Muscle of leg (tissue), 11 donors: ENCODE results near the gene KBTBD2. TPM values are rescaled to one million over a fixed set of nuclear protein-coding genes. Genes with fewer than 3 reads are reported as not detected.
A peak's percentile ranks its signal among the peaks of the same experiment; 100 is the strongest.

Experiments used
- DNase-seq: peaks from one replicate; pipeline ENCODE4 v3.0.0; 2013
- H3K27ac ChIP-seq: one replicate; pipeline ENCODE4 v1.5.1; 2013; ENCODE audit warnings: mild to moderate bottlenecking, low read length, control low read depth
- H3K27me3 ChIP-seq: one replicate; pipeline ENCODE4 v1.6.1; 2013; ENCODE audit warnings: low read length; ENCODE audit not compliant: control insufficient read depth, insufficient read depth
- H3K36me3 ChIP-seq: one replicate; pipeline ENCODE4 v1.6.1; 2013; ENCODE audit warnings: low read length; ENCODE audit not compliant: control insufficient read depth, insufficient read depth
- H3K4me1 ChIP-seq: one replicate; pipeline ENCODE4 v1.6.1; 2013; ENCODE audit warnings: low read length; ENCODE audit not compliant: control insufficient read depth, insufficient read depth
- H3K4me3 ChIP-seq: one replicate; pipeline ENCODE4 v1.5.1; 2013; ENCODE audit warnings: low read length, control low read depth
- H3K9me3 ChIP-seq: replicated peaks from 2 replicates; pipeline ENCODE4 v1.6.1; 2013; ENCODE audit warnings: low read depth, low read length; ENCODE audit not compliant: control insufficient read depth
- WGBS: methylation state at CpG from one replicate; pipeline ENCODE4 v1.1.5; 2013; ENCODE audit warnings: missing lambda C conversion rate; ENCODE audit not compliant: insufficient coverage; 5-methylcytosine and 5-hydroxymethylcytosine counted together
- polyA plus RNA-seq, 8 donors: library from polyadenylated mRNA; unstranded; fragments of 120-200 nt; gene quantifications; one replicate each; pipeline versions ENCODE4 v1.2.1 to v1.2.3, GENCODE V29; 2013; ENCODE audit warnings: inconsistent platforms in 1 of 8, low replicate concordance in 1 of 8; ENCODE audit not compliant: insufficient read length in 8 of 8, insufficient read depth in 1 of 8
- total RNA-seq: library from RNA; stranded (reverse); fragments of 120-200 nt; gene quantifications from one replicate; pipeline ENCODE4 v1.2.4, GENCODE V29; 2013

The KBTBD2 gene
- total and polyA plus RNA-seq, 9 donors = 32.2 to 39.8 (median 35.2) TPM

DNA sequence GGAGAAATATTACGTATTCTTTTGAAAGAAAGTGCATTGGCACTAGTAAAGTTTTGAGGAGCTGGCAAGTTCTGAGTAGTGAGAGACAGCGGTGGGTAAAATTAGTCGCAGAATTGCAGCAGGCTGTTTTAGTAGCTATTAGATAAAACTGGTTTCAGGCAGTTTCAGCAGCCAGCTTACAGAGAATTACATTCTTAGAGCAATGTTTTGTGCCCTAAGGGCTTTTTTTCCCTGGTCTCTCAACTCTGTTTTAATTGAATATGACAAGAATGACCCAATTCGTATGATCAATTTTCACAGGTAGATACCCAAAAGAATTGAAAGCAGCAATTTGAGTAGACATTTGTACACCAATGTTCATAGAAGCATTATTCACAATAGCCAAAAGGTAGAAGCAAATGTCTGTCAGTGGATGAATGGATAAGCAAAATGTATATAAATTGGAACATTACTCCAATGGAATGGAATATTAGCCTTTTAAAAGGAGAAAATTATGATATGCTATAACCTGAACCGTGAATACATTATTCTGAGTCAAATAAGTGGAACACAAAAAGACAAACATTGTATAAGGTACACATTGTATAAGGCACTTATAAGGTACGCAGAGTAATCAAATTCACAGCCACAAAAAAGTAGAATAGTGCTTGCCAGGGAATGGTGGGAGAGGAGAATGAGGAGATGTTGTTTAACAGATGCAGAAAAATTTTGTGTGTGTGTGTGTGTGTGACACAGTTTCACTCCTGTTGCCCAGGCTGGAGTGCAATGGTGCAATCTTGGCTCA lies 5.2 kb upstream of the KBTBD2 start:
- no peak overlapping the region for H3K4me3 ChIP-seq
- 85% methylated on average over 2 of the region's 6 CpGs for WGBS
- H3K27me3 ChIP-seq = no peaks in the 10 kb centered on the region
- H3K27ac ChIP-seq = no peak overlapping the region
- H3K36me3 ChIP-seq = no peaks in the 10 kb centered on the region
- H3K9me3 ChIP-seq = no peaks in the 10 kb centered on the region
- DNase-seq = no peak
- H3K4me1 ChIP-seq = peaks cover 17% of the 10 kb centered on the region

DNA sequence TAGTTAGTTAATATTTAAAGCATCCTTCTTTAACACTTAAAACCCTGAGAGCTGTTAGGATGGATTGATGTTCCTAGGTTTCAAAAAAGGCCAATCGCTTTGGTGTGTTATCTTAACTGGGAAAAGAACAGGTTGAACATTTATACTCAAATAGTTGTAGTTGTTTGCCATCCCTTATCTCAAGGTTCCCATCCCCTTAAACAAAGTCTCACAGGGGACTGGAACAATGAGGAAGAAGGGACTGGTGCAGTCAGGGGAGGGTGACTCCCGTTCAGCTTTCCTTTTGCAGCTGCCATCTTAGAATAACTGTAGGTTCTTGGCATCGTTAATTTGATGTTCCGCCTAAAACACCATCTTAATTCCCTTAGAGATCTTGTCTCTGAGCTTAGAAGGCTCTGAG lies 2.6 kb upstream of the KBTBD2 start:
- Histone ChIP-seq H3K4me1 (peaks cover 19% of the 10 kb centered on the region), H3K4me3 (no peak overlapping the region), H3K36me3 (no peaks in the 10 kb centered on the region), H3K9me3 (no peaks in the 10 kb centered on the region), H3K27ac (peak overlapping the region; percentile 99), H3K27me3 (no peaks in the 10 kb centered on the region)
- WGBS = 92% methylated on average over 2 of the region's 4 CpGs
- no peak for DNase-seq

DNA sequence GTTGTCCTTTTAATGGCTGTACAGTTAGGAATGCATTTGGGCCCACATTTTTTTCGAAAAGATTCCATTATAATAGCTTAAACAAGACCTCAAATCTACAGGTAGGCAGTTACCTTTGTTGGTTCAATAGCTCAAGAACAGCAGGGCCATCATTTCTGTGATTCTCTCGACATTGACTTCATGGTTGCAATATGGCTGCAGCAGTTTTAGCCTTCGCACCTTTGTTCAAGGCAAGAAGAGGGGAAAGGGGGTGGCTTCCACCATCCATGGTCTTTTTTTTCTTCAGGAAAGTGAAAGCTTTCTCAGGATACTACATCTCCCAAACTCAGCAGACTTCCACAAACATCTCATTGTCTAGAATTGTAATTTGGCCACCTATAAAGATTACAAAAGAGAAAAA lies 2.2 kb upstream of the KBTBD2 start:
- Histone ChIP-seq H3K4me3 (no peak overlapping the region), H3K36me3 (no peaks in the 10 kb centered on the region), H3K4me1 (peaks cover 19% of the 10 kb centered on the region), H3K9me3 (no peaks in the 10 kb centered on the region), H3K27me3 (no peaks in the 10 kb centered on the region), H3K27ac (peak overlapping the region; percentile 99)
- WGBS = no CpG with 5 or more reads among the region's 3 CpGs
- DNase-seq = no peak

DNA sequence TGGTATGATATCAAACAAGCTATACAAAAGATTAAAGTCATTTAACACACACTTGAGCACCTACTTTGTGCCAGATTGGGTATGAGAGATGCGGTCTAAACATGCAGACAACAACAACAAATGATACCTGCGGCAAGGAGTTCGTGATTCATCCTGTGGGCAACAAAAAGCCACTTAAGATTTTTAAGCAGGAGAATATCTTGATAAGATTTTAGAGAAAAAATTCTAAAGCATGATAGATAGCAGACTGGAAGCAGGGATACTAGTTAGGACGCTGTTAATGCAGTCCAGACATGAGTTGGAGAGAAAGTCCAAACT lies 1.6 kb upstream of the KBTBD2 start:
- WGBS = 75% methylated on average over 1 of the region's 4 CpGs
- Histone ChIP-seq H3K9me3 (no peaks in the 10 kb centered on the region), H3K4me1 (peaks cover 19% of the 10 kb centered on the region), H3K4me3 (peak overlapping the region; percentile 64), H3K27me3 (no peaks in the 10 kb centered on the region), H3K27ac (peak overlapping the region; percentile 99), H3K36me3 (no peaks in the 10 kb centered on the region)
- no peak for DNase-seq

DNA sequence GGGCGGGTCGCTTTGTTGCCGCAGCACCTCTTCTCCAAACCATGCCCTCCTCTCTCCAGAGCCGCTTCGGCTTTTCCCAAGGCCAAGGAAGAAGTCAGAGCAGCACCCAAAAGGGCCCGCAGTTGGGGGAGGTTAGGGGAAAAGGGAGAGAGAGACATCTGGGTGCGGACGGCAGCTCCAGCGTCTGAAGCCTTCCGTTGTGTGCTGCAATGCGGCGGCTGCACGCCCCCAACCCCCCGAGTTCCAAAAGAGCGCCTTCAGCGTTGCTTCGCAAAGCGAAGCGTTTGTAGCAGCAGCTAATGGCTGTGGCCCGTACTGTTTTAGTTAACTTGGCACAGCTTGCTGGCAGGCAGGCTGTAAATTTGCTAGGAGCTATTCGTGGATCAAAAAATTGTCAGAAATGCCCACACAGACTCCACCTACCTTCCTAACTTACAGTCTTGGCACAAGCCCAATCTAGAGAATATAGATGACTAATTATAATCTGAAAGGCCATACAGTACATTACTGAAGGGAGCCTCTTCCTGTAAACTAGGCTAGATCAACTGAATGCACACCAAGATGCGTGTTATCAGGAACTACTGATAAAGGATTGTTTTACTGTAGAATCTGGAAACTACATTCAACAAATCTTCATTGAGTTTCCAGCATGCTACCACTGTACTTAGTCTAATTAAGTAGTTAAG lies 1.1 kb upstream of the KBTBD2 start:
- H3K27me3 ChIP-seq = no peaks in the 10 kb centered on the region
- DNase-seq = peak; percentile 82
- peak overlapping the region; percentile 64 for H3K4me3 ChIP-seq
- WGBS = 1% methylated on average over 14 of the region's 22 CpGs
- H3K4me1 ChIP-seq = peaks cover 19% of the 10 kb centered on the region
- H3K36me3 ChIP-seq = no peaks in the 10 kb centered on the region
- H3K9me3 ChIP-seq = no peaks in the 10 kb centered on the region
- H3K27ac ChIP-seq = peak overlapping the region; percentile 99

DNA sequence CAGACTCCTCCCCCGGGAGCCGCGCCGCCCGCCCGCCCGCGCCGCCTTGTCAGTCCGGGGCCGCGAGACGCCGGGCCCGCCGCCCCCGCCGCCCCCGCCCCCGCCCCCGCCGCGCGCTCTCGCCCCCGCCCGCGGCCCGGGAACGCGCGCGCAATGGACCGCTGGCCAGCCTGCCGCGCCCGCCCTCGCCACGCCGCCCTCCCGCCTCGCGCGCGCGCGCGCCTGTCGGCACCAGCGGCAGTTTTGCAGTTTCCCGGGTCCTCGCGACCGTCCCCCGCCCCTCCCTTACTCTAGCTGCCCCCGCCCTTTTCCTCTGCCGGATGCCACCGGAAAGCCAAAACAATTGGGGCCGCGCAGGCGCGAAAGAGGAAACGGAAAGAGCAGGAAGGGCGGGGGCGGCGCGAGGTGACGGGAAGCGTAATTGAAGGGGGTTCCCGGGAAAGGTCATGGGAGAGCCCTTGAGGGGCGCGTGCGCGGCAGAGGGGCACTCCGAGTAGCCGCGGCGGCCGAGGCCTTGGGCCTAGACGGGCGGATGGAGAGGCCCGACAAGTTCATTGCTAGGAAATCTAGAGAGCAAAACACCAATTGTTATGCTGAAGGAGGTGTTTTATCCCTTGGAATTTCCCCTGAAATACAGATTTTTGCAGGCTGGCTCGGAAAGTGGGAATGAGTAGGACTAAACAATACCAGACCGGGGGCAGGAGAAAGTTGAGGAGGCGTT lies 400 bp upstream of the KBTBD2 start:
- Histone ChIP-seq H3K36me3 (no peaks in the 10 kb centered on the region), H3K9me3 (no peaks in the 10 kb centered on the region), H3K27me3 (no peaks in the 10 kb centered on the region), H3K4me3 (peak overlapping the region; percentile 64), H3K27ac (peak overlapping the region; percentile 99), H3K4me1 (peaks cover 20% of the 10 kb centered on the region)
- WGBS = under 1% methylated on average over 72 of the region's 85 CpGs
- DNase-seq = peak; percentile 99

DNA sequence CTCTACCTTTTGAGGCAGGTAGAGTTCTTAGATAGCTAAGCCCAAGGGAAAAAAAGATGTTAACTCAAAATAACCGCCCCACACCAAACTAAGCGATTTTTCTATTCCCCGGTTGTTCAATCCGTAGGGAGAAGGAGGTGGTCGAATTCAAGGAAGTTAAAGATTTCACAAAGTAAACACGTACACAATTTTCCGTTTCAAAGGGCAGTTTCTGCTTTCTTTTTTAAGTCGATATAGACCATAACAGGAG lies 842 bp downstream of the KBTBD2 start:
- no peak for DNase-seq
- H3K4me3 ChIP-seq = peak overlapping the region; percentile 56
- H3K27ac ChIP-seq = peak overlapping the region; percentile 96
- peaks cover 20% of the 10 kb centered on the region for H3K4me1 ChIP-seq
- WGBS = no CpG with 5 or more reads among the region's 8 CpGs
- no peaks in the 10 kb centered on the region for H3K9me3 ChIP-seq
- H3K36me3 ChIP-seq = no peaks in the 10 kb centered on the region
- H3K27me3 ChIP-seq = no peaks in the 10 kb centered on the region

DNA sequence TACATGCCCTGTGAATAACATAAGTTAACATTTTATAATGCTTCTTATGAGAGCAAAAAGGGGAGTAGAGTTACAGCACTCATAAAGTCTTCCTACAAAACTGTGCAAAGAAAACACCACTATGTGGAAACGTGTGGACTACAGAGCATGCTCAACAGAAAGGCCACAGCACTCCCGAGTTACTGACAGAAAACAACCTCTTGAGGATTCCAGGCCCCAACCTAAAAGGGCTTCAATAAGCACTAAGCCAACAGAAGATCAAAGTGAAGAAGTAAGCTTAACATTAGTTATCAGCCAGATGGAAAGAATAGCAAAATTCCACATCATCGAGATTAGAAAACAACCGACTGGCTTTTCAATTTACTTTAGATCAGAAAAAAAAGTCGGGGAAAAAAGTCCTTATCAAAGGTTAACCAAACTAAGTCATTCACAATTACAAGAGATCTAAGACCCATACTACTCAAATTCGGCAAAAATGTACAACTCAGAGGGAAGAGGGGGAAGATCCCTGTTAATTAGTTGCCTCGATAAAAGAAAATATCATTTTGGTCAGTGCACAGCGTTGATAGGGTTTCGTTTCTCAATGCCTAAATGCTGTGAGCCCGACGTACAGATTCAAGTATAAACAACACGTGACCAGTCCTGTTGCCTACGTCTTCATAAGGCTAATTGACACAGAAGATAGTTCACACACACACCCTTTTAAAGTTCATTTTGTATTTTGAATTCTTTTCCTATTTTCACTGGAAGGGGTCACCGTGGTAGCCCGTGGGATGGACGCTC lies 1.4 kb downstream of the KBTBD2 start:
- Histone ChIP-seq H3K27me3 (no peaks in the 10 kb centered on the region), H3K27ac (peak overlapping the region; percentile 96), H3K36me3 (no peaks in the 10 kb centered on the region), H3K9me3 (no peaks in the 10 kb centered on the region), H3K4me1 (peaks cover 20% of the 10 kb centered on the region), H3K4me3 (peak overlapping the region; percentile 56)
- peak; percentile 87 for DNase-seq
- 0% methylated on average over 5 of the region's 16 CpGs for WGBS

DNA sequence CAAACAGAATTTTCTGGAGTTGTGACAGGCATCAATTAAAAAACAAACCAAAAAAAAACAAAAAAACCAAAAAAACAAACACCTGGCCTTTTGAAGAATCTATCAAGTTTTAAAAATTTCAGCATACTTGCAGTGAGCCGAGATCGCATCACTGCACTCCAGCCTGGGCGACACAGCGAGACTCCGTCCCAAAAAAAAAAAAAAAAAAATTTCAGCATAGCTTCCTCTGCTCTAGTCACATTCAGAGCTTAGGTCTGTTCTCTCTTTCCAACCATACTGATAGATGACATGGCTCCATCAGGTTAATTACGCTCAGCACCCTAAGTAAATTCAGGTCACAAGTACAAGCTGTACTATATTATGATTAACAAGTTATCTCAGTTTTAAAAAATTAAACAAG lies 3.1 kb downstream of the KBTBD2 start:
- no peaks in the 10 kb centered on the region for H3K36me3 ChIP-seq
- H3K27me3 ChIP-seq = no peaks in the 10 kb centered on the region
- peaks cover 16% of the 10 kb centered on the region for H3K4me1 ChIP-seq
- no peak overlapping the region for H3K4me3 ChIP-seq
- no peak overlapping the region for H3K27ac ChIP-seq
- DNase-seq = no peak
- H3K9me3 ChIP-seq = no peaks in the 10 kb centered on the region
- WGBS = 78% methylated on average over 5 of the region's 6 CpGs

DNA sequence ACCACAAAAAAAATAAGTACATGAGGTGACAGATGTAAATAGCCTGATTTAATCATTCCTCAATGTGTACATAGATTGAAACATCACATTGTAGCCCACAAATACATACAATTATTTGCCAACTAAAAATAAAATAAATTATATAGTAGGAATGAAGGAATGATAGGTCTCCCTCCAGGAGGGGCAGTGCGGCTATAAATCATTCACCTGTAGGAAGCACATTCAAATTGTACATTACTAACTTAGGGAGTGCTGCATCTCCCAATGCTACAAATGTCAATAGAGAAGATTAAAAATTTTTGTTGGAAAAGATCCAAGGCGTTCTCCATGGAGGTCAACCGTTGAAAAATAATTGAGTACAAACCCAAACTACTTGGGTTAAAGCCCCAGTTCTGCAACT lies 4.2 kb downstream of the KBTBD2 start:
- H3K27me3 ChIP-seq = no peaks in the 10 kb centered on the region
- H3K4me1 ChIP-seq = peaks cover 6% of the 10 kb centered on the region
- H3K4me3 ChIP-seq = no peak overlapping the region
- no peak for DNase-seq
- no peaks in the 10 kb centered on the region for H3K9me3 ChIP-seq
- no peak overlapping the region for H3K27ac ChIP-seq
- WGBS = no CpG with 5 or more reads among the region's 3 CpGs
- no peaks in the 10 kb centered on the region for H3K36me3 ChIP-seq
